HEK293 (cell line): ENCODE measurements around the gene LRCH4.

Source experiments
- ZNF274 ChIP-seq, 2 experiments: fragments of 200-500 bp in 1 of 2; fragments of 450-650 bp in 1 of 2; sonication (Bioruptor generic) in 1 of 2; formaldehyde crosslinking in 1 of 2; IDR thresholded peaks; 2 replicates each; pipeline versions ENCODE4 v1.5.1 to v1.6.1; 2014 to 2016; ENCODE audit warnings: borderline replicate concordance in 1 of 2, inconsistent platforms in 1 of 2, low read length in 1 of 2, missing biosample characterization in 1 of 2, missing genetic modification characterization in 1 of 2
- ZNF561 ChIP-seq: fragments of 450-650 bp; IDR thresholded peaks from 2 replicates; pipeline ENCODE4 v1.5.1; 2018; ENCODE audit warnings: missing biosample characterization, missing genetic modification characterization, borderline replicate concordance
- ZNF768 ChIP-seq: fragments of 450-650 bp; formaldehyde crosslinking; IDR thresholded peaks from 2 replicates; pipeline ENCODE4 v1.5.1; 2018; ENCODE audit warnings: missing biosample characterization, mild to moderate bottlenecking, missing genetic modification characterization
- TF ChIP-seq, protein P1 (sequence below): fragments of 450-650 bp; formaldehyde crosslinking; IDR thresholded peaks from 2 replicates; pipeline ENCODE4 v1.5.1; 2017; ENCODE audit warnings: missing biosample characterization, missing genetic modification characterization
- TF ChIP-seq, protein P2 (sequence below): fragments of 450-650 bp; formaldehyde crosslinking; IDR thresholded peaks from 2 replicates; pipeline ENCODE4 v1.5.1; 2016; ENCODE audit warnings: missing biosample characterization, missing genetic modification characterization
- TF ChIP-seq, protein P3 (sequence below): sonication (generic); formaldehyde crosslinking; IDR thresholded peaks from 2 replicates; pipeline ENCODE4 v1.8.1; 2022; ENCODE audit warnings: mild to moderate bottlenecking, moderate library complexity, missing genetic modification reagents

DNA sequence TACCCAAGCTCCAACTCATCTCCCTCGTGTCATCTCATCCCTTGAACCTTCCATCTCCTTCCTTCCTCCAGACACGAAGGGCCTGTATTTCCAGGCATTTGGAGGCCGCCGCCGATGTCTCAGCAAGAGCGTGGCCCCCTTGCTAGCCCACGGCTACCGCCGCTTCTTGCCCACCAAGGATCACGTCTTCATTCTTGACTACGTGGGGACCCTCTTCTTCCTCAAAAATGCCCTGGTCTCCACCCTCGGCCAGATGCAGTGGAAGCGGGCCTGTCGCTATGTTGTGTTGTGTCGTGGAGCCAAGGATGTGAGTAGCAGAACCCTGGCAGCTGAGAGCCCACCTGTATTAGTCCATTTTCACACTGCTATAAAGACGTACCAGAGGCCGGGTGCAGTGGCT, 5.7 kb upstream of the LRCH4 start:
- TF ChIP-seq, protein P1, sequence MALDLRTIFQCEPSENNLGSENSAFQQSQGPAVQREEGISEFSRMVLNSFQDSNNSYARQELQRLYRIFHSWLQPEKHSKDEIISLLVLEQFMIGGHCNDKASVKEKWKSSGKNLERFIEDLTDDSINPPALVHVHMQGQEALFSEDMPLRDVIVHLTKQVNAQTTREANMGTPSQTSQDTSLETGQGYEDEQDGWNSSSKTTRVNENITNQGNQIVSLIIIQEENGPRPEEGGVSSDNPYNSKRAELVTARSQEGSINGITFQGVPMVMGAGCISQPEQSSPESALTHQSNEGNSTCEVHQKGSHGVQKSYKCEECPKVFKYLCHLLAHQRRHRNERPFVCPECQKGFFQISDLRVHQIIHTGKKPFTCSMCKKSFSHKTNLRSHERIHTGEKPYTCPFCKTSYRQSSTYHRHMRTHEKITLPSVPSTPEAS (tag by site-specific recombination) = no peak
- no peak for TF ChIP-seq ZNF274 (IDR thresholded peaks at IDR 0.05; ENCODE audit: low read length)
- TF ChIP-seq ZNF274 (tag by site-specific recombination; IDR thresholded peaks at IDR 0.05; ENCODE audit: borderline replicate concordance) = no peak
- no peak for TF ChIP-seq ZNF768 (tag by site-specific recombination)
- TF ChIP-seq, protein P2, sequence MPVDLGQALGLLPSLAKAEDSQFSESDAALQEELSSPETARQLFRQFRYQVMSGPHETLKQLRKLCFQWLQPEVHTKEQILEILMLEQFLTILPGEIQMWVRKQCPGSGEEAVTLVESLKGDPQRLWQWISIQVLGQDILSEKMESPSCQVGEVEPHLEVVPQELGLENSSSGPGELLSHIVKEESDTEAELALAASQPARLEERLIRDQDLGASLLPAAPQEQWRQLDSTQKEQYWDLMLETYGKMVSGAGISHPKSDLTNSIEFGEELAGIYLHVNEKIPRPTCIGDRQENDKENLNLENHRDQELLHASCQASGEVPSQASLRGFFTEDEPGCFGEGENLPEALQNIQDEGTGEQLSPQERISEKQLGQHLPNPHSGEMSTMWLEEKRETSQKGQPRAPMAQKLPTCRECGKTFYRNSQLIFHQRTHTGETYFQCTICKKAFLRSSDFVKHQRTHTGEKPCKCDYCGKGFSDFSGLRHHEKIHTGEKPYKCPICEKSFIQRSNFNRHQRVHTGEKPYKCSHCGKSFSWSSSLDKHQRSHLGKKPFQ = no peak
- TF ChIP-seq ZNF561 (tag by site-specific recombination) = no peak
- TF ChIP-seq, protein P3, sequence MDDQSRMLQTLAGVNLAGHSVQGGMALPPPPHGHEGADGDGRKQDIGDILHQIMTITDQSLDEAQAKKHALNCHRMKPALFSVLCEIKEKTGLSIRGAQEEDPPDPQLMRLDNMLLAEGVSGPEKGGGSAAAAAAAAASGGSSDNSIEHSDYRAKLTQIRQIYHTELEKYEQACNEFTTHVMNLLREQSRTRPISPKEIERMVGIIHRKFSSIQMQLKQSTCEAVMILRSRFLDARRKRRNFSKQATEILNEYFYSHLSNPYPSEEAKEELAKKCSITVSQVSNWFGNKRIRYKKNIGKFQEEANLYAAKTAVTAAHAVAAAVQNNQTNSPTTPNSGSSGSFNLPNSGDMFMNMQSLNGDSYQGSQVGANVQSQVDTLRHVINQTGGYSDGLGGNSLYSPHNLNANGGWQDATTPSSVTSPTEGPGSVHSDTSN (CRISPR knock-in tag) = no peak
